Brain microvascular endothelial cell (primary cell): ENCODE measurements around the gene OTOS.

Experiments
- DNase-seq: peaks from one replicate; pipeline ENCODE4 v3.0.0-alpha.2; 2020
- H3K27ac ChIP-seq: fragments of 250-450 bp; sonication (Bioruptor Pico); 2 replicates; pipeline ENCODE4 v1.5.1; 2020; ENCODE audit warnings: mild to moderate bottlenecking, moderate library complexity
- H3K27me3 ChIP-seq: fragments of 250-450 bp; sonication (Bioruptor Pico); replicated peaks from 2 replicates; pipeline ENCODE4 v1.5.1; 2020; ENCODE audit warnings: mild to moderate bottlenecking
- H3K36me3 ChIP-seq: fragments of 250-450 bp; sonication (Bioruptor Pico); replicated peaks from 2 replicates; pipeline ENCODE4 v1.5.1; 2020; ENCODE audit warnings: mild to moderate bottlenecking
- H3K4me3 ChIP-seq: 2 replicates; pipeline ENCODE4 v1.5.1; 2011; ENCODE audit warnings: low read depth, mild to moderate bottlenecking, control low read depth, low read length, moderate library complexity
- in situ Hi-C: cut with HindIII; loops from 2 replicates; pipeline ENCODE4 v1.10.0; 2017; ENCODE audit warnings: low sequenced_read_pairs, low pct_ligation_motif_present
- TF ChIP-seq, protein P1 (sequence below): IDR thresholded peaks from 2 replicates; pipeline ENCODE4 v1.5.1; 2011; ENCODE audit warnings: low read depth, mild to moderate bottlenecking, moderate library complexity, low read length, control low read depth, inconsistent platforms; ENCODE audit errors: missing control alignments

The OTOS gene

DNA sequence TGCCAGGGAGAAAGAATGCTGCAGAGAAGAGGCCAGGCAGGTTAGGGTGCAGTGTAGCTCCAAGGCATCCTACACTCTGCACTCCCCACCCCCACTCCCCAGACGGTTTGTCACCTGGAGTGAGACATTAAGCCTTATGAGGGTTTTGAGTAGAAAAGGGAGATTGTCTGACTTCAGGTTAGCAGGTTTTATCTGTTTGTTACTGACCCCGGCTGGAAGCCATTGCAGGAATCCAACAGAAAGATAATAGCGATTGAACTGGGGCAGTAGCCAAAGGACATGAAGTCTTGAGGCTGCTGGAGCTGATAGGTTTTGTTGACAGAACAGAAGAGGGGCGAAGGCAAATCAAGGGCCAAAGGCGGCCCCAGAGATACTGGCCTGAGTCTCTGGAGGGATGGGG is 51.2 kb downstream of the OTOS start:
- DNase-seq: no peak
- in situ Hi-C loops: no loop called here

More for the DNA sequence above, 51.2 kb downstream of the OTOS start:
- Histone ChIP-seq H3K27ac (no peak overlapping the region), H3K4me3 (no peak overlapping the region), H3K36me3 (no peaks in the 10 kb centered on the region), H3K27me3 (peaks cover 3% of the 10 kb centered on the region)
- TF ChIP-seq, protein P1, sequence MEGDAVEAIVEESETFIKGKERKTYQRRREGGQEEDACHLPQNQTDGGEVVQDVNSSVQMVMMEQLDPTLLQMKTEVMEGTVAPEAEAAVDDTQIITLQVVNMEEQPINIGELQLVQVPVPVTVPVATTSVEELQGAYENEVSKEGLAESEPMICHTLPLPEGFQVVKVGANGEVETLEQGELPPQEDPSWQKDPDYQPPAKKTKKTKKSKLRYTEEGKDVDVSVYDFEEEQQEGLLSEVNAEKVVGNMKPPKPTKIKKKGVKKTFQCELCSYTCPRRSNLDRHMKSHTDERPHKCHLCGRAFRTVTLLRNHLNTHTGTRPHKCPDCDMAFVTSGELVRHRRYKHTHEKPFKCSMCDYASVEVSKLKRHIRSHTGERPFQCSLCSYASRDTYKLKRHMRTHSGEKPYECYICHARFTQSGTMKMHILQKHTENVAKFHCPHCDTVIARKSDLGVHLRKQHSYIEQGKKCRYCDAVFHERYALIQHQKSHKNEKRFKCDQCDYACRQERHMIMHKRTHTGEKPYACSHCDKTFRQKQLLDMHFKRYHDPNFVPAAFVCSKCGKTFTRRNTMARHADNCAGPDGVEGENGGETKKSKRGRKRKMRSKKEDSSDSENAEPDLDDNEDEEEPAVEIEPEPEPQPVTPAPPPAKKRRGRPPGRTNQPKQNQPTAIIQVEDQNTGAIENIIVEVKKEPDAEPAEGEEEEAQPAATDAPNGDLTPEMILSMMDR: no peak
